SH-SY5Y (cell line): ENCODE measurements around the gene EPOP.

ENCODE experiments used
- GATA2 ChIP-seq: IDR thresholded peaks from 2 replicates; pipeline ENCODE4 v1.6.1; 2011; ENCODE audit warnings: mild to moderate bottlenecking, low read depth, low read length
- GATA3 ChIP-seq: IDR thresholded peaks from 2 replicates; pipeline ENCODE4 v1.6.1; 2011; ENCODE audit warnings: low read depth, mild to moderate bottlenecking, low read length, moderate library complexity

Gene EPOP

GRCh38 chr17:38709864-38710603 is 35.3 kb upstream of the EPOP start:
- no peak for TF ChIP-seq GATA2
- no peak for TF ChIP-seq GATA3

GRCh38 chr17:38709104-38709820 is 34.5 kb upstream of the EPOP start:
- no peak for TF ChIP-seq GATA2
- TF ChIP-seq GATA3: no peak

- no peak for TF ChIP-seq GATA2
- no peak for TF ChIP-seq GATA3
Measured at GRCh38 chr17:38707678-38708351, 33.1 kb upstream of the EPOP start.

- TF ChIP-seq GATA2: no peak
- TF ChIP-seq GATA3: no peak
Measured at GRCh38 chr17:38706505-38707216, 31.9 kb upstream of the EPOP start.

- TF ChIP-seq GATA2 (0 out of 2 replicates have a peak, but pooled peaks have one; percentile 12), GATA3 (no peak)
Measured at GRCh38 chr17:38705803-38706504, 31.2 kb upstream of the EPOP start.

- TF ChIP-seq GATA3 (no peak), GATA2 (no peak)
Measured at GRCh38 chr17:38705523-38705802, 30.7 kb upstream of the EPOP start.

GRCh38 chr17:38704606-38705522 is 30.1 kb upstream of the EPOP start, which contains the start of gene MLLT6:
Gene MLLT6 (plus strand): TSS chr17:38705273. CDS start chr17:38705633, 360 bp downstream.
- TF ChIP-seq GATA2 (no peak), GATA3 (no peak)

- no peak for TF ChIP-seq GATA3
- no peak for TF ChIP-seq GATA2
Measured at GRCh38 chr17:38703742-38704605, 29.2 kb upstream of the EPOP start.

GRCh38 chr17:38702916-38703741 is 28.4 kb upstream of the EPOP start:
- no peak for TF ChIP-seq GATA3
- no peak for TF ChIP-seq GATA2

GRCh38 chr17:38702166-38702915 is 27.6 kb upstream of the EPOP start:
- no peak for TF ChIP-seq GATA3
- no peak for TF ChIP-seq GATA2
